Progenitor cell of endocrine pancreas (in vitro differentiated cells): ENCODE measurements around the gene HIVEP3. TPM values are rescaled to one million over a fixed set of nuclear protein-coding genes. Genes with fewer than 3 reads are reported as not detected.

Source experiments
- DNase-seq: peaks from one replicate; pipeline ENCODE4 v3.0.0; 2021; ENCODE audit warnings: low spot score; ENCODE audit not compliant: unreplicated experiment
- H3K27ac Mint-ChIP-seq: 2 replicates; pipeline ENCODE4 v1.8.0; 2021; ENCODE audit warnings: mild to moderate bottlenecking, moderate library complexity, mixed read lengths
- H3K27me3 Mint-ChIP-seq: 2 replicates; pipeline ENCODE4 v1.8.0; 2021; ENCODE audit warnings: mixed read lengths
- H3K36me3 Mint-ChIP-seq: 2 replicates; pipeline ENCODE4 v1.8.0; 2022; ENCODE audit warnings: mixed read lengths; ENCODE audit not compliant: insufficient read depth
- H3K4me1 Mint-ChIP-seq: 2 replicates; pipeline ENCODE4 v1.8.0; 2021; ENCODE audit warnings: low read depth, mixed read lengths
- H3K4me3 Mint-ChIP-seq: 2 replicates; pipeline ENCODE4 v1.8.0; 2021; ENCODE audit warnings: low read depth, mild to moderate bottlenecking, moderate library complexity, mixed read lengths
- H3K9me3 Mint-ChIP-seq: 2 replicates; pipeline ENCODE4 v1.8.0; 2021; ENCODE audit warnings: low read depth, mixed read lengths
- CTCF ChIP-seq: fragments of 200-600 bp; sonication (generic); IDR thresholded peaks from one replicate; pipeline ENCODE4 v1.5.0; 2021; ENCODE audit warnings: antibody characterized with exemption, mild to moderate bottlenecking; ENCODE audit not compliant: unreplicated experiment
- total RNA-seq: library from RNA; stranded (reverse); gene quantifications from 2 replicates; pipeline ENCODE4 v1.2.1, GENCODE V29; 2021

HIVEP3 gene
- total RNA-seq, 1 donor from 2014 or later, result 1.1 TPM

GRCh38 chr1:41687007-41687406 lies 231.7 kb downstream of the HIVEP3 start:
- TF ChIP-seq CTCF, result no peak
- Mint-ChIP-seq H3K36me3 (no peaks in the 10 kb centered on the region), H3K27me3 (peaks cover 6% of the 10 kb centered on the region), H3K27ac (no peak overlapping the region), H3K4me3 (no peak overlapping the region), H3K4me1 (peaks cover 7% of the 10 kb centered on the region), H3K9me3 (no peaks in the 10 kb centered on the region)
- no peak for DNase-seq

GRCh38 chr1:41683681-41684500 lies 234.8 kb downstream of the HIVEP3 start:
- no peak for TF ChIP-seq CTCF
- no peak overlapping the region for H3K27ac Mint-ChIP-seq
- peaks cover 12% of the 10 kb centered on the region for H3K27me3 Mint-ChIP-seq
- no peak for DNase-seq
- no peaks in the 10 kb centered on the region for H3K9me3 Mint-ChIP-seq
- H3K4me3 Mint-ChIP-seq, result no peak overlapping the region
- H3K36me3 Mint-ChIP-seq, result no peaks in the 10 kb centered on the region
- peaks cover 5% of the 10 kb centered on the region for H3K4me1 Mint-ChIP-seq

GRCh38 chr1:41682845-41683625 lies 235.7 kb downstream of the HIVEP3 start:
- no peak for DNase-seq
- Mint-ChIP-seq H3K27ac (no peak overlapping the region), H3K4me1 (no peaks in the 10 kb centered on the region), H3K9me3 (no peaks in the 10 kb centered on the region), H3K27me3 (peaks cover 12% of the 10 kb centered on the region), H3K4me3 (no peak overlapping the region), H3K36me3 (no peaks in the 10 kb centered on the region)
- TF ChIP-seq CTCF, result no peak

GRCh38 chr1:41682149-41682548 lies 236.6 kb downstream of the HIVEP3 start:
- no peak overlapping the region for H3K4me3 Mint-ChIP-seq
- H3K4me1 Mint-ChIP-seq, result no peaks in the 10 kb centered on the region
- no peak for TF ChIP-seq CTCF
- no peaks in the 10 kb centered on the region for H3K36me3 Mint-ChIP-seq
- no peaks in the 10 kb centered on the region for H3K9me3 Mint-ChIP-seq
- H3K27ac Mint-ChIP-seq, result no peak overlapping the region
- peaks cover 16% of the 10 kb centered on the region for H3K27me3 Mint-ChIP-seq
- no peak for DNase-seq

GRCh38 chr1:41681331-41682098 lies 237.2 kb downstream of the HIVEP3 start:
- H3K36me3 Mint-ChIP-seq, result no peaks in the 10 kb centered on the region
- no peak for DNase-seq

More at GRCh38 chr1:41681331-41682098, 237.2 kb downstream of the HIVEP3 start:
- TF ChIP-seq CTCF, result no peak
- no peaks in the 10 kb centered on the region for H3K9me3 Mint-ChIP-seq
- no peak overlapping the region for H3K27ac Mint-ChIP-seq
- H3K4me3 Mint-ChIP-seq, result no peak overlapping the region
- H3K27me3 Mint-ChIP-seq, result peaks cover 18% of the 10 kb centered on the region
- no peaks in the 10 kb centered on the region for H3K4me1 Mint-ChIP-seq
